DOHH2 (cell line): Measurements from ENCODE around the gene CBY3.

Experiments
- H3F3A ChIP-seq: fragments of 200-600 bp; sonication (generic), shearing (Covaris generic); 2 replicates; pipeline ENCODE4 v1.6.0; 2016; ENCODE audit warnings: antibody characterized with exemption, mild to moderate bottlenecking; ENCODE audit not compliant: control insufficient read depth, insufficient read depth
- H3K27ac ChIP-seq: fragments of 200-600 bp; sonication (generic); 2 replicates; pipeline ENCODE4 v1.5.1; 2014; ENCODE audit warnings: low read depth, mild to moderate bottlenecking, low read length, moderate library complexity
- H3K27me3 ChIP-seq: fragments of 200-600 bp; sonication (generic); 2 replicates; pipeline ENCODE4 v1.6.1; 2014; ENCODE audit warnings: mild to moderate bottlenecking, low read length, mixed read lengths; ENCODE audit not compliant: control insufficient read depth
- H3K36me3 ChIP-seq: fragments of 200-600 bp; sonication (generic); 2 replicates; pipeline ENCODE4 v1.6.1; 2014; ENCODE audit warnings: mild to moderate bottlenecking, low read length, moderate library complexity, mixed read lengths; ENCODE audit not compliant: control insufficient read depth
- H3K4me1 ChIP-seq: fragments of 200-600 bp; sonication (generic); 2 replicates; pipeline ENCODE4 v1.6.1; 2014; ENCODE audit warnings: mild to moderate bottlenecking, low read length, mixed read lengths; ENCODE audit not compliant: control insufficient read depth
- H3K4me2 ChIP-seq: fragments of 200-600 bp; sonication (generic); 2 replicates; pipeline ENCODE4 v1.6.0; 2014; ENCODE audit warnings: mild to moderate bottlenecking, low read length, moderate library complexity
- H3K4me3 ChIP-seq: fragments of 200-600 bp; sonication (generic); 2 replicates; pipeline ENCODE4 v1.5.1; 2014; ENCODE audit warnings: mild to moderate bottlenecking, low read length, mixed read lengths
- H3K79me2 ChIP-seq: fragments of 200-600 bp; sonication (generic); 2 replicates; pipeline ENCODE4 v1.6.1; 2014; ENCODE audit warnings: mild to moderate bottlenecking, low read length, mixed read lengths; ENCODE audit not compliant: control insufficient read depth
- H3K9me2 ChIP-seq: fragments of 200-600 bp; sonication (generic); replicated peaks from 2 replicates; pipeline ENCODE4 v1.6.1; 2014; ENCODE audit warnings: mild to moderate bottlenecking, low read length, mixed read lengths; ENCODE audit not compliant: control insufficient read depth
- H3K9me3 ChIP-seq: fragments of 200-600 bp; sonication (generic); 2 replicates; pipeline ENCODE4 v1.6.1; 2014; ENCODE audit warnings: antibody characterized with exemption, low read length, mixed read lengths; ENCODE audit not compliant: control insufficient read depth, insufficient read depth
- H4K20me1 ChIP-seq: fragments of 200-600 bp; sonication (generic); 2 replicates; pipeline ENCODE4 v1.6.0; 2014; ENCODE audit warnings: low read depth, mild to moderate bottlenecking, antibody characterized with exemption, low read length, moderate library complexity; ENCODE audit not compliant: control insufficient read depth, insufficient read depth
- EZH2phosphoT487 ChIP-seq: fragments of 200-600 bp; sonication (generic); IDR thresholded peaks from 2 replicates; pipeline ENCODE4 v1.6.1; 2017; ENCODE audit warnings: borderline replicate concordance, mild to moderate bottlenecking, antibody characterized with exemption, low read length, moderate library complexity, mixed read lengths
- TF ChIP-seq, protein P1 (sequence below): fragments of 200-600 bp; sonication (generic); IDR thresholded peaks from one replicate; pipeline ENCODE4 v1.5.1; 2014; ENCODE audit warnings: antibody characterized with exemption, mild to moderate bottlenecking, low read depth, low read length; ENCODE audit not compliant: poor library complexity, severe bottlenecking

The CBY3 gene

DNA sequence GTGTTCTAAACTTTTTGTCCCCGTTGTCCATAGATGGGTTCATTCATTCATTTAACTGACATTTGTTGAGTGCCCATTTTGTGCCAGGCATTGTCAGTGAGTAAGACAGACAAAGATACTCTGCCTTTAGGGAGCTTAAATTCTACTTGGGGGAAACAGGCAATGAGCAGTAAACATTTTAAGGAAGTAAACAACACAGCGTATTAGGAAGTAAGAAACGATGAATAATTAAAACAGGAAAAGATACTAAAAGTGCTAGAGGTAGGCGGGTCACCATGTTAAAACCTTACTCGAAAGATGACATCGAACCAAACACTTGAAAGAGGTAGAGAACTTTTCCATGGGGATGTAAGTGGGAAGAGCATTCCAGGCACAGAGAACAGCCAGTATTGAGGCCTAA is 46.3 kb upstream of the CBY3 start:
- H3K9me3 ChIP-seq: no peaks in the 10 kb centered on the region
- H3K27ac ChIP-seq: no peak overlapping the region
- H4K20me1 ChIP-seq: no peaks in the 10 kb centered on the region
- H3K79me2 ChIP-seq: peaks cover 11% of the 10 kb centered on the region
- no peaks in the 10 kb centered on the region for H3K27me3 ChIP-seq
- TF ChIP-seq EZH2phosphoT487: no peak
- TF ChIP-seq, protein P1, sequence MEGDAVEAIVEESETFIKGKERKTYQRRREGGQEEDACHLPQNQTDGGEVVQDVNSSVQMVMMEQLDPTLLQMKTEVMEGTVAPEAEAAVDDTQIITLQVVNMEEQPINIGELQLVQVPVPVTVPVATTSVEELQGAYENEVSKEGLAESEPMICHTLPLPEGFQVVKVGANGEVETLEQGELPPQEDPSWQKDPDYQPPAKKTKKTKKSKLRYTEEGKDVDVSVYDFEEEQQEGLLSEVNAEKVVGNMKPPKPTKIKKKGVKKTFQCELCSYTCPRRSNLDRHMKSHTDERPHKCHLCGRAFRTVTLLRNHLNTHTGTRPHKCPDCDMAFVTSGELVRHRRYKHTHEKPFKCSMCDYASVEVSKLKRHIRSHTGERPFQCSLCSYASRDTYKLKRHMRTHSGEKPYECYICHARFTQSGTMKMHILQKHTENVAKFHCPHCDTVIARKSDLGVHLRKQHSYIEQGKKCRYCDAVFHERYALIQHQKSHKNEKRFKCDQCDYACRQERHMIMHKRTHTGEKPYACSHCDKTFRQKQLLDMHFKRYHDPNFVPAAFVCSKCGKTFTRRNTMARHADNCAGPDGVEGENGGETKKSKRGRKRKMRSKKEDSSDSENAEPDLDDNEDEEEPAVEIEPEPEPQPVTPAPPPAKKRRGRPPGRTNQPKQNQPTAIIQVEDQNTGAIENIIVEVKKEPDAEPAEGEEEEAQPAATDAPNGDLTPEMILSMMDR: no peak
- no peak overlapping the region for H3K4me3 ChIP-seq
- no peak overlapping the region for H3K4me2 ChIP-seq
- H3K9me2 ChIP-seq: no peaks in the 10 kb centered on the region
- peaks cover 64% of the 10 kb centered on the region for H3F3A ChIP-seq
- peaks cover 98% of the 10 kb centered on the region for H3K36me3 ChIP-seq
- peaks cover 11% of the 10 kb centered on the region for H3K4me1 ChIP-seq

DNA sequence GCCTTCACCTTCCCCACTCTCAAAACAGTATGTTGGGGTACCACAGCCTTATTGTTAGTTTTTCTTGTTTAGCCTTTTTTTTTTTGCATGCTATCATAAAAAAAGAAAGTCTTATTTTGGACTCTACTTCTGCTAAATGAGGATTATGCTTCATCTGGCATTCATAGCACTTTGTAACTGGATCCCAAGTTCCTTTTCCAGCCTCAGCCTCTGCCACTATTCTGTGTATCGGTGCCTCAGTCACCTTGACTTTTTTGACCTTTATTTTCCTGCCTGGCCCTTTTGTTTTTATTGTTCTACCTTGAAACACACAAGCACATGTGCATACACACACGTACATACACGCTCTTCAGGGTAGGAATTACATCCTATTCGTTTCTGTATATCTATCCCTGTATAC is 43.3 kb upstream of the CBY3 start:
- Histone ChIP-seq H3K4me1 (no peaks in the 10 kb centered on the region), H3K9me3 (no peaks in the 10 kb centered on the region), H4K20me1 (no peaks in the 10 kb centered on the region), H3K36me3 (peaks cover 95% of the 10 kb centered on the region), H3K4me2 (no peak overlapping the region), H3K27ac (no peak overlapping the region), H3K27me3 (no peaks in the 10 kb centered on the region), H3K79me2 (peaks cover 17% of the 10 kb centered on the region), H3F3A (peaks cover 37% of the 10 kb centered on the region), H3K4me3 (no peak overlapping the region), H3K9me2 (no peaks in the 10 kb centered on the region)
- TF ChIP-seq EZH2phosphoT487: no peak
- TF ChIP-seq, protein P1: no peak

- Histone ChIP-seq H3K36me3 (peaks cover 95% of the 10 kb centered on the region), H3K27ac (no peak overlapping the region), H3K9me3 (no peaks in the 10 kb centered on the region), H3K27me3 (no peaks in the 10 kb centered on the region), H4K20me1 (no peaks in the 10 kb centered on the region), H3K4me3 (no peak overlapping the region), H3K4me1 (no peaks in the 10 kb centered on the region), H3K9me2 (no peaks in the 10 kb centered on the region), H3F3A (peaks cover 9% of the 10 kb centered on the region), H3K79me2 (peaks cover 48% of the 10 kb centered on the region), H3K4me2 (no peak overlapping the region)
- TF ChIP-seq EZH2phosphoT487: no peak
- TF ChIP-seq, protein P1: no peak
Measured at GRCh38 chr5:179720222-179720621, 39.4 kb upstream of the CBY3 start.

DNA sequence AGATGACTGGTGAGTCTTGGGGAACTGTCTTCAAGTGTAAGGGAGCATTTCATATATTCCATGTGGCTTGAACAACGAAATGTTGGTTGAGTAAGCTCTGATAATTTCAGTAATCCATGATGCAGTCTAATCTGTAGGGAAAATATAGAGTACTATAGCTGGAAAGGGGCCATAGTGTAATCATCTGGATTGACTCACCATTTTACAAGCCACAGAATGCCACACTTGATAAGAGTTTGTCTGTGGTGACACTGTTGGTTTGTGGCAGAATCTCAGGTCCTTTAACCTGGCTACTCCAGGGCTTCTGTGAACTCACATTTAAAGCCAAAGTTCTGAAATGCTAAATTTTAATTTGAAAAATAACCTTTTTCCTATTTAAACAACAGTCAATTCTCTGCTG is 35.5 kb upstream of the CBY3 start:
- H3K36me3 ChIP-seq: peaks cover 89% of the 10 kb centered on the region
- TF ChIP-seq, protein P1: no peak
- no peak for TF ChIP-seq EZH2phosphoT487
- no peaks in the 10 kb centered on the region for H3K27me3 ChIP-seq
- peaks cover 49% of the 10 kb centered on the region for H3K79me2 ChIP-seq
- no peaks in the 10 kb centered on the region for H3K9me2 ChIP-seq
- no peaks in the 10 kb centered on the region for H3K4me1 ChIP-seq
- no peak overlapping the region for H3K4me2 ChIP-seq
- peaks cover 3% of the 10 kb centered on the region for H3F3A ChIP-seq
- H3K4me3 ChIP-seq: no peak overlapping the region
- no peaks in the 10 kb centered on the region for H4K20me1 ChIP-seq
- no peak overlapping the region for H3K27ac ChIP-seq
- no peaks in the 10 kb centered on the region for H3K9me3 ChIP-seq
